Esophagus squamous epithelium (tissue), 4 donors: Measurements from ENCODE around the gene SLC16A1.

Experiments used
- POLR2A ChIP-seq, 4 donors: fragments of 450-650 bp; IDR thresholded peaks; one replicate each; pipeline ENCODE4 v1.6.1; 2017; ENCODE audit warnings: antibody characterized with exemption in 4 of 4, mild to moderate bottlenecking in 4 of 4, moderate library complexity in 3 of 4
- TF ChIP-seq, protein P1 (sequence below), 6 experiments: fragments of 450-650 bp in 4 of 6; fragments of 200-600 bp in 2 of 6; sonication (generic) in 2 of 6; IDR thresholded peaks; one replicate each; pipeline ENCODE4 v1.5.1; 2016 to 2019; ENCODE audit warnings: antibody characterized with exemption in 6 of 6, mild to moderate bottlenecking in 4 of 6, moderate library complexity in 4 of 6

- TF ChIP-seq, protein P1, sequence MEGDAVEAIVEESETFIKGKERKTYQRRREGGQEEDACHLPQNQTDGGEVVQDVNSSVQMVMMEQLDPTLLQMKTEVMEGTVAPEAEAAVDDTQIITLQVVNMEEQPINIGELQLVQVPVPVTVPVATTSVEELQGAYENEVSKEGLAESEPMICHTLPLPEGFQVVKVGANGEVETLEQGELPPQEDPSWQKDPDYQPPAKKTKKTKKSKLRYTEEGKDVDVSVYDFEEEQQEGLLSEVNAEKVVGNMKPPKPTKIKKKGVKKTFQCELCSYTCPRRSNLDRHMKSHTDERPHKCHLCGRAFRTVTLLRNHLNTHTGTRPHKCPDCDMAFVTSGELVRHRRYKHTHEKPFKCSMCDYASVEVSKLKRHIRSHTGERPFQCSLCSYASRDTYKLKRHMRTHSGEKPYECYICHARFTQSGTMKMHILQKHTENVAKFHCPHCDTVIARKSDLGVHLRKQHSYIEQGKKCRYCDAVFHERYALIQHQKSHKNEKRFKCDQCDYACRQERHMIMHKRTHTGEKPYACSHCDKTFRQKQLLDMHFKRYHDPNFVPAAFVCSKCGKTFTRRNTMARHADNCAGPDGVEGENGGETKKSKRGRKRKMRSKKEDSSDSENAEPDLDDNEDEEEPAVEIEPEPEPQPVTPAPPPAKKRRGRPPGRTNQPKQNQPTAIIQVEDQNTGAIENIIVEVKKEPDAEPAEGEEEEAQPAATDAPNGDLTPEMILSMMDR (IDR thresholded peaks at IDR 0.05), result no peak
- no peak for TF ChIP-seq POLR2A (IDR thresholded peaks at IDR 0.05)
Observed at GRCh38 chr1:112868191-112868590, 87.8 kb downstream of the SLC16A1 start.
